ENCODE measurements around the gene ENOX1.

ENOX1 gene

GRCh38 chr13:43749503-43749902, 37.3 kb downstream of the ENOX1 start:
- DNase-seq (ENCODE audit: extremely low read depth in 1 of 2, low read depth in 1 of 2): no peak

GRCh38 chr13:43744261-43745031, 42.3 kb downstream of the ENOX1 start:
- DNase-seq (ENCODE audit: extremely low read depth in 1 of 2, low read depth in 1 of 2): no peak

GRCh38 chr13:43742911-43743310, 43.9 kb downstream of the ENOX1 start:
- no peak for DNase-seq (ENCODE audit: extremely low read depth in 1 of 2, low read depth in 1 of 2)

- no peak for DNase-seq (ENCODE audit: extremely low read depth in 1 of 2, low read depth in 1 of 2)
Measured at GRCh38 chr13:43737392-43737923, 49.3 kb downstream of the ENOX1 start.

- no peak for DNase-seq (ENCODE audit: extremely low read depth in 1 of 2, low read depth in 1 of 2)
Measured at GRCh38 chr13:43732726-43733125, 54.0 kb downstream of the ENOX1 start.

GRCh38 chr13:43731296-43731695, 55.5 kb downstream of the ENOX1 start:
- no peak for DNase-seq (ENCODE audit: extremely low read depth in 1 of 2, low read depth in 1 of 2)

- DNase-seq (ENCODE audit: extremely low read depth in 1 of 2, low read depth in 1 of 2): no peak
Measured at GRCh38 chr13:43730642-43731041, 56.1 kb downstream of the ENOX1 start.

- DNase-seq (ENCODE audit: extremely low read depth in 1 of 2, low read depth in 1 of 2): no peak
Measured at GRCh38 chr13:43728421-43728820, 58.4 kb downstream of the ENOX1 start.

- no peak for DNase-seq (ENCODE audit: extremely low read depth in 1 of 2, low read depth in 1 of 2)
Measured at GRCh38 chr13:43727856-43728255, 58.9 kb downstream of the ENOX1 start.

GRCh38 chr13:43725460-43725859, 61.3 kb downstream of the ENOX1 start:
- DNase-seq (ENCODE audit: extremely low read depth in 1 of 2, low read depth in 1 of 2): no peak

GRCh38 chr13:43720780-43721397, 65.9 kb downstream of the ENOX1 start:
- DNase-seq (ENCODE audit: extremely low read depth in 1 of 2, low read depth in 1 of 2): no peak

GRCh38 chr13:43698758-43699157, 88.0 kb downstream of the ENOX1 start:
- DNase-seq (ENCODE audit: extremely low read depth in 1 of 2, low read depth in 1 of 2): no peak

GRCh38 chr13:43698009-43698408, 88.8 kb downstream of the ENOX1 start:
- no peak for DNase-seq (ENCODE audit: extremely low read depth in 1 of 2, low read depth in 1 of 2)

- DNase-seq (ENCODE audit: extremely low read depth in 1 of 2, low read depth in 1 of 2): no peak
Measured at GRCh38 chr13:43697323-43697722, 89.4 kb downstream of the ENOX1 start.

GRCh38 chr13:43694146-43694664, 92.6 kb downstream of the ENOX1 start:
- no peak for DNase-seq (ENCODE audit: extremely low read depth in 1 of 2, low read depth in 1 of 2)

GRCh38 chr13:43693639-43694038, 93.1 kb downstream of the ENOX1 start:
- DNase-seq (ENCODE audit: extremely low read depth in 1 of 2, low read depth in 1 of 2): no peak

GRCh38 chr13:43688227-43688907, 98.4 kb downstream of the ENOX1 start:
- no peak for DNase-seq (ENCODE audit: extremely low read depth in 1 of 2, low read depth in 1 of 2)

GRCh38 chr13:43687038-43687437, 99.7 kb downstream of the ENOX1 start:
- no peak for DNase-seq (ENCODE audit: extremely low read depth in 1 of 2, low read depth in 1 of 2)

GRCh38 chr13:43686557-43686956, 100.2 kb downstream of the ENOX1 start:
- DNase-seq (ENCODE audit: extremely low read depth in 1 of 2, low read depth in 1 of 2): no peak

GRCh38 chr13:43684963-43685725, 101.6 kb downstream of the ENOX1 start:
- DNase-seq (ENCODE audit: extremely low read depth in 1 of 2, low read depth in 1 of 2): no peak

- no peak for DNase-seq (ENCODE audit: extremely low read depth in 1 of 2, low read depth in 1 of 2)
Measured at GRCh38 chr13:43682701-43683100, 104.1 kb downstream of the ENOX1 start.

All from stimulated activated CD8-positive, alpha-beta memory T cell treated with anti-CD3 and anti-CD28 coated beads, Interleukin-7, amount 100 ng/mL, for 48 hours (primary cell).